Liver (tissue), 3 donors: ENCODE measurements around the gene ANKRD6.

Experiments
- ATF3 ChIP-seq: IDR thresholded peaks from 2 replicates; pipeline ENCODE4 v1.6.1; 2016; ENCODE audit warnings: antibody characterized with exemption
- CTCF ChIP-seq: fragments of 150-350 bp; IDR thresholded peaks from 2 replicates; pipeline ENCODE4 v1.5.1; 2017; ENCODE audit warnings: improper control_type of control experiment, low read depth, low read length; ENCODE audit not compliant: missing input control
- EGR1 ChIP-seq, 2 donors: IDR thresholded peaks; 2 replicates each; pipeline ENCODE4 v1.6.1; 2016 to 2018; ENCODE audit warnings: antibody characterized with exemption in 2 of 2, low read depth in 2 of 2
- GABPA ChIP-seq, 2 donors: IDR thresholded peaks in 1 of 2; conservative IDR thresholded peaks in 1 of 2; 2 replicates each; pipeline ENCODE4 v1.6.1; 2016; ENCODE audit warnings: antibody characterized with exemption in 2 of 2, mild to moderate bottlenecking in 1 of 2, moderate library complexity in 1 of 2
- HNF4G ChIP-seq: IDR thresholded peaks from 2 replicates; pipeline ENCODE4 v1.6.1; 2016; ENCODE audit warnings: antibody characterized with exemption
- JUND ChIP-seq, 2 donors: IDR thresholded peaks; 2 replicates each; pipeline ENCODE4 v1.6.1; 2016; ENCODE audit warnings: antibody characterized with exemption in 2 of 2
- MAX ChIP-seq: IDR thresholded peaks from 2 replicates; pipeline ENCODE4 v1.6.1; 2016; ENCODE audit warnings: antibody characterized with exemption
- RAD21 ChIP-seq, 2 donors: IDR thresholded peaks; 2 replicates each; pipeline ENCODE4 v1.6.1; 2016; ENCODE audit warnings: antibody characterized with exemption in 2 of 2, mild to moderate bottlenecking in 2 of 2
- REST ChIP-seq: IDR thresholded peaks from 2 replicates; pipeline ENCODE4 v1.6.1; 2016; ENCODE audit warnings: antibody characterized with exemption, mild to moderate bottlenecking
- SP1 ChIP-seq: IDR thresholded peaks from 2 replicates; pipeline ENCODE4 v1.6.1; 2018; ENCODE audit warnings: antibody characterized with exemption, mild to moderate bottlenecking
- TAF1 ChIP-seq: conservative IDR thresholded peaks from 2 replicates; pipeline ENCODE4 v1.6.1; 2016; ENCODE audit warnings: antibody characterized with exemption, mild to moderate bottlenecking
- YY1 ChIP-seq: IDR thresholded peaks from 2 replicates; pipeline ENCODE4 v1.6.1; 2016; ENCODE audit warnings: antibody characterized with exemption, mild to moderate bottlenecking
- ZBTB33 ChIP-seq: IDR thresholded peaks from 2 replicates; pipeline ENCODE4 v1.6.1; 2016; ENCODE audit warnings: antibody characterized with exemption
- donor health status: healthy.
- donor health status: healthy.

- TF ChIP-seq ZBTB33, result no peak
- TF ChIP-seq RAD21 (IDR thresholded peaks at IDR 0.05), result no peak
- TF ChIP-seq CTCF, result no peak
- TF ChIP-seq REST, result no peak
- TF ChIP-seq ATF3, result no peak
- no peak for TF ChIP-seq HNF4G
- no peak for TF ChIP-seq TAF1
- TF ChIP-seq YY1, result no peak
- TF ChIP-seq EGR1 (IDR thresholded peaks at IDR 0.05; ENCODE audit: low read depth in 2 of 2), result no peak
- TF ChIP-seq MAX, result no peak
- no peak for TF ChIP-seq JUND (IDR thresholded peaks at IDR 0.05)
- no peak for TF ChIP-seq SP1
- TF ChIP-seq GABPA (IDR thresholded peaks at IDR 0.05 in 1 of 2, conservative IDR thresholded peaks at IDR 0.05 in 1 of 2), result no peak
Observed at GRCh38 chr6:89547281-89547680, 114.3 kb downstream of the ANKRD6 start.
